Keratinocyte (primary cell): ENCODE measurements around the gene DEDD2.

Experiments
- CTCF ChIP-seq, 3 experiments: IDR thresholded peaks in 1 of 3; conservative IDR thresholded peaks in 1 of 3; optimal IDR thresholded peaks in 1 of 3; 2 replicates in 2 of 3; 3 replicates in 1 of 3; pipeline versions ENCODE3 to v1.5.1; 2011; ENCODE audit warnings: low read length in 3 of 3, mild to moderate bottlenecking in 3 of 3, moderate library complexity in 2 of 3, control low read depth in 1 of 3, inconsistent platforms in 1 of 3; ENCODE audit not compliant: insufficient read depth in 2 of 3; ENCODE audit errors: extremely low read depth in 1 of 3
- EZH2 ChIP-seq: IDR thresholded peaks from one replicate; pipeline ENCODE4 v1.6.1; 2012; ENCODE audit warnings: inconsistent platforms, mild to moderate bottlenecking, low read length, moderate library complexity

DNA sequence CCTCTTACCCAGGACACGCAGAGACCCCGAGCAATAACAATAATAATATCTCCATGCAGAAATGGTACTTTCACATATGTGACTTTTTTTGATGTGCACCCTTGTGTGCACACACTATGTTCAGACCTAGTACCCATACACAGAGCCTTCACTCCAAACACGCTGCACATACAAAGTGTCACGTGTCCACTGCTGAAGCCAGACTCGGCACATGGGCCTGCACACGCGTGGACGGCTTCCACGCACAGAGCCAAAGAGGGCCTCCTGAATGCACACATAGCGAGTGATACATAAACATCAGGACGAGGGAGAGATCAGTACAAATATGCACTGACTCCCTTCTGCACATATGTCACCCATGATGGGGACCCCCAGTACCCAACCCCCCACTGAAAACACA lies 43.3 kb downstream of the DEDD2 start:
- no peak for TF ChIP-seq CTCF (optimal IDR thresholded peaks at IDR 0.05 in 1 of 3, IDR thresholded peaks at IDR 0.05 in 1 of 3, conservative IDR thresholded peaks at IDR 0.05 in 1 of 3; ENCODE audit: extremely low read depth in 1 of 3, insufficient read depth in 2 of 3, low read length in 3 of 3)
- no peak for TF ChIP-seq EZH2
